HG03060 (cell line): Measurements from ENCODE around the gene ALKBH5.
A peak's percentile ranks its signal among the peaks of the same experiment; 100 is the strongest.

ENCODE experiments used
- ATAC-seq: cut with Tn5 transposase; IDR thresholded peaks from one replicate; pipeline ENCODE4 v1.9.1; 2021; ENCODE audit warnings: low read depth, moderate number of reproducible peaks; ENCODE audit not compliant: unreplicated experiment

ALKBH5 gene

GRCh38 chr17:18183334-18184142, at the start of gene ALKBH5:
ALKBH5 (plus strand) TSS chr17:18183828; CDS start chr17:18184244, 416 bp downstream.
- ATAC-seq, result peak; percentile 84

GRCh38 chr17:18136357-18136756, 47.3 kb upstream of the ALKBH5 start:
- ATAC-seq, result no peak

GRCh38 chr17:18138065-18138749, 45.4 kb upstream of the ALKBH5 start:
- no peak for ATAC-seq

- ATAC-seq, result no peak
Observed at GRCh38 chr17:18139092-18139491, 44.5 kb upstream of the ALKBH5 start.

- no peak for ATAC-seq
Observed at GRCh38 chr17:18139498-18139897, 44.1 kb upstream of the ALKBH5 start.

GRCh38 chr17:18139949-18140348, 43.7 kb upstream of the ALKBH5 start:
- no peak for ATAC-seq

- no peak for ATAC-seq
Observed at GRCh38 chr17:18140648-18141047, 43.0 kb upstream of the ALKBH5 start.

- no peak for ATAC-seq
Observed at GRCh38 chr17:18141210-18141803, 42.3 kb upstream of the ALKBH5 start.

GRCh38 chr17:18142417-18142816, 41.2 kb upstream of the ALKBH5 start:
- ATAC-seq, result no peak

- ATAC-seq, result no peak
Observed at GRCh38 chr17:18143044-18143936, 40.3 kb upstream of the ALKBH5 start.

GRCh38 chr17:18144261-18144660, 39.4 kb upstream of the ALKBH5 start:
- no peak for ATAC-seq

GRCh38 chr17:18144855-18145254, 38.8 kb upstream of the ALKBH5 start:
- no peak for ATAC-seq

GRCh38 chr17:18145811-18146210, 37.8 kb upstream of the ALKBH5 start:
- ATAC-seq, result no peak

- no peak for ATAC-seq
Observed at GRCh38 chr17:18146259-18146658, 37.4 kb upstream of the ALKBH5 start.

GRCh38 chr17:18146980-18147379, 36.6 kb upstream of the ALKBH5 start:
- ATAC-seq, result no peak

- no peak for ATAC-seq
Observed at GRCh38 chr17:18148586-18148985, 35.0 kb upstream of the ALKBH5 start.

- ATAC-seq, result no peak
Observed at GRCh38 chr17:18151290-18151689, 32.3 kb upstream of the ALKBH5 start.

- no peak for ATAC-seq
Observed at GRCh38 chr17:18155179-18155578, 28.4 kb upstream of the ALKBH5 start.

GRCh38 chr17:18156171-18156975, 27.3 kb upstream of the ALKBH5 start:
- no peak for ATAC-seq

GRCh38 chr17:18156976-18157280, 26.7 kb upstream of the ALKBH5 start:
- ATAC-seq, result no peak
